AG10803 (cell line): Measurements from ENCODE around the gene HHIPL1.
A peak's percentile ranks its signal among the peaks of the same experiment; 100 is the strongest.

Source experiments
- DNase-seq: peaks from one replicate; pipeline ENCODE4 v3.0.0; 2010; ENCODE audit warnings: low read depth
- H3K4me3 ChIP-seq: 2 replicates; pipeline ENCODE4 v1.5.1; 2011; ENCODE audit warnings: mild to moderate bottlenecking, low read length, control low read depth
- CTCF ChIP-seq: conservative IDR thresholded peaks from 2 replicates; pipeline ENCODE4 v1.5.1; 2011; ENCODE audit warnings: mild to moderate bottlenecking, low read length, control low read depth, inconsistent platforms

The HHIPL1 gene

GRCh38 chr14:99674064-99674650, 29.2 kb downstream of the HHIPL1 start:
- no peak for DNase-seq
- TF ChIP-seq CTCF, result no peak
- H3K4me3 ChIP-seq, result no peak overlapping the region

GRCh38 chr14:99674776-99675381, 29.9 kb downstream of the HHIPL1 start:
- no peak overlapping the region for H3K4me3 ChIP-seq
- no peak for DNase-seq
- no peak for TF ChIP-seq CTCF

- TF ChIP-seq CTCF, result no peak
- H3K4me3 ChIP-seq, result no peak overlapping the region
- no peak for DNase-seq
Observed at GRCh38 chr14:99675382-99675835, 30.5 kb downstream of the HHIPL1 start.

GRCh38 chr14:99675951-99676350, 31.0 kb downstream of the HHIPL1 start:
- no peak for TF ChIP-seq CTCF

GRCh38 chr14:99676657-99677056, 31.7 kb downstream of the HHIPL1 start:
- no peak for DNase-seq
- no peak overlapping the region for H3K4me3 ChIP-seq
- no peak for TF ChIP-seq CTCF

More at GRCh38 chr14:99675951-99676350, 31.0 kb downstream of the HHIPL1 start:
- no peak for DNase-seq
- H3K4me3 ChIP-seq, result no peak overlapping the region

GRCh38 chr14:99677231-99678140, 32.6 kb downstream of the HHIPL1 start:
- DNase-seq, result peak; percentile 13
- no peak for TF ChIP-seq CTCF
- no peak overlapping the region for H3K4me3 ChIP-seq

GRCh38 chr14:99678198-99678597, 33.3 kb downstream of the HHIPL1 start:
- no peak for DNase-seq
- no peak for TF ChIP-seq CTCF
- H3K4me3 ChIP-seq, result no peak overlapping the region
